Colonic mucosa (tissue), 4 donors: ENCODE data around the gene DZIP1L. TPM values are rescaled to one million over a fixed set of nuclear protein-coding genes. Genes with fewer than 3 reads are reported as not detected.

Experiments used
- DNase-seq: peaks from one replicate; pipeline ENCODE4 v3.0.0-alpha.2; 2020
- H3K27ac ChIP-seq: fragments of 200-600 bp; one replicate; pipeline ENCODE4 v1.8.0; 2021
- H3K27me3 ChIP-seq: fragments of 200-600 bp; one replicate; pipeline ENCODE4 v1.8.0; 2021
- H3K36me3 ChIP-seq: fragments of 200-600 bp; one replicate; pipeline ENCODE4 v1.8.0; 2021
- H3K4me1 ChIP-seq: fragments of 200-600 bp; one replicate; pipeline ENCODE4 v1.8.0; 2021; ENCODE audit warnings: mild to moderate bottlenecking
- H3K4me3 ChIP-seq: fragments of 200-600 bp; one replicate; pipeline ENCODE4 v1.8.0; 2021
- H3K9ac ChIP-seq, 2 donors: one replicate each; pipeline ENCODE4 v1.7.0; 2013; ENCODE audit warnings: control low read depth in 2 of 2, low read depth in 2 of 2, low read length in 2 of 2
- H3K9me3 ChIP-seq: fragments of 200-600 bp; one replicate; pipeline ENCODE4 v1.8.0; 2021
- intact Hi-C: fragments of 100-400 bp; cut with DNase I; formaldehyde crosslinking; loops from one replicate; pipeline ENCODE4 v1.14.1; 2022
- total RNA-seq, 2 donors: library from RNA; stranded (reverse); fragmentation: NEBNext Ultra II Directional in 1 of 2; extraction: Animal tissue kit (Norgen Biotek cat#: 25700) in 1 of 2; gene quantifications; one replicate each; pipeline ENCODE4 v1.2.1, GENCODE V29; 2021
- TF ChIP-seq, protein P1 (sequence below): fragments of 200-600 bp; IDR thresholded peaks from one replicate; pipeline ENCODE4 v1.8.0; 2022; ENCODE audit warnings: antibody characterized with exemption, mild to moderate bottlenecking
- donor health status: healthy.
- donor health status: DM: no; HTN: no; CAD: no.
- donor health status: DM: no; HTN: no; CAD: no.

The DZIP1L gene
- total RNA-seq, 2 donors from 2014 or later = 0.69 to 0.89 TPM

DNA sequence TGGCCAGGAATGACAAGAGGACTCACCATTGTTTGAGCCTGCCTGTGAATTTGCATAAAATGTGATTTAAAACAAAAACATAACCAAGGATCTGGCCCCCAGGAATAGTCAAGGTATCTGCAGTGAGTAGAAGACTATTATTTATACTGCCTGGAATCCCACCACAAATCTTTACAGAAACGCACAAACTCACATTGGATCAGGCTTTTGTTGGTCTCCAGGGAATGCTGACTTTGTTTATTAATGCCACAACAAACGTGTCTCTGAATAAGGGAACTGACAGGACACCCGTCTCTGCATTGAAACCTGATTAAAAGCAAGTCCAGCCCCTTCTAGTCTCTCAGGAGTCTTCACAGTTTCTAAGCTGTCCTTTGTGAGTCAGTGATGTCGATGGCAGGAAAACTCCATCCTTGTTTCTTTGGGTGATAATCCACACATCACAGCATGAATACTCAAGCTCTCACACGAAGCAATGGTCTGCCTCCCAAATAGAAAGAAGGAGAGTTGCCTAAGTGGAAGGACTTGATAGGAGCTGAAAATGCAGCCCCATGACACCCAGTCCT is 67.7 kb downstream of the DZIP1L start:
- intact Hi-C loops = no loop called here
- TF ChIP-seq, protein P1, sequence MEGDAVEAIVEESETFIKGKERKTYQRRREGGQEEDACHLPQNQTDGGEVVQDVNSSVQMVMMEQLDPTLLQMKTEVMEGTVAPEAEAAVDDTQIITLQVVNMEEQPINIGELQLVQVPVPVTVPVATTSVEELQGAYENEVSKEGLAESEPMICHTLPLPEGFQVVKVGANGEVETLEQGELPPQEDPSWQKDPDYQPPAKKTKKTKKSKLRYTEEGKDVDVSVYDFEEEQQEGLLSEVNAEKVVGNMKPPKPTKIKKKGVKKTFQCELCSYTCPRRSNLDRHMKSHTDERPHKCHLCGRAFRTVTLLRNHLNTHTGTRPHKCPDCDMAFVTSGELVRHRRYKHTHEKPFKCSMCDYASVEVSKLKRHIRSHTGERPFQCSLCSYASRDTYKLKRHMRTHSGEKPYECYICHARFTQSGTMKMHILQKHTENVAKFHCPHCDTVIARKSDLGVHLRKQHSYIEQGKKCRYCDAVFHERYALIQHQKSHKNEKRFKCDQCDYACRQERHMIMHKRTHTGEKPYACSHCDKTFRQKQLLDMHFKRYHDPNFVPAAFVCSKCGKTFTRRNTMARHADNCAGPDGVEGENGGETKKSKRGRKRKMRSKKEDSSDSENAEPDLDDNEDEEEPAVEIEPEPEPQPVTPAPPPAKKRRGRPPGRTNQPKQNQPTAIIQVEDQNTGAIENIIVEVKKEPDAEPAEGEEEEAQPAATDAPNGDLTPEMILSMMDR = no peak
- no peaks in the 10 kb centered on the region for H3K4me1 ChIP-seq

DNA sequence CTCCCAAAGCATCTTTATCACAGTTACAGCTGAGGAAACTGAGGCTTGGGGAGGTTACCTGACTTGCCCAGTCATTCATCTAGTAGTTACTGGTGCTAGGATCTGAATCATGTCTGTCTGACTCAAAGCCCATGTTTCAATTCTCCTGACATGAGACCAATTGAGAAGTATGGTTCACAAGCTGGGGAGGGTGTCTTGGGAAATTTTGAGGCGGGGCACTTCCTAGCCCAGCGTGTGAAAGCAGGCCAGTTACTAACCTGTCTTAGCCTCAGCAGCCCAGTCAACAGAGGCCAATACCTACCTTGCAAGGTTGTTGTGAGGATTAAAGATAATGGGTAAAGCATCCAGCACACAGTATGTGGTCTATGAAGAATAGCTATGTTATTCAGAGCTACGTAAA is 68.5 kb downstream of the DZIP1L start:
- no peaks in the 10 kb centered on the region for H3K36me3 ChIP-seq
- TF ChIP-seq, protein P1 = no peak
- H3K9ac ChIP-seq = no peak overlapping the region
- no peaks in the 10 kb centered on the region for H3K27me3 ChIP-seq
- no peaks in the 10 kb centered on the region for H3K9me3 ChIP-seq
- no peak for DNase-seq
- no peaks in the 10 kb centered on the region for H3K4me1 ChIP-seq
- H3K27ac ChIP-seq = no peak overlapping the region
- H3K4me3 ChIP-seq = no peak overlapping the region
- intact Hi-C loops = no loop called here

More for the DNA sequence above, 67.7 kb downstream of the DZIP1L start:
- no peak overlapping the region for H3K27ac ChIP-seq
- no peak overlapping the region for H3K4me3 ChIP-seq
- H3K9me3 ChIP-seq = no peaks in the 10 kb centered on the region
- no peaks in the 10 kb centered on the region for H3K27me3 ChIP-seq
- H3K9ac ChIP-seq = no peak overlapping the region
- no peak for DNase-seq
- H3K36me3 ChIP-seq = no peaks in the 10 kb centered on the region

DNA sequence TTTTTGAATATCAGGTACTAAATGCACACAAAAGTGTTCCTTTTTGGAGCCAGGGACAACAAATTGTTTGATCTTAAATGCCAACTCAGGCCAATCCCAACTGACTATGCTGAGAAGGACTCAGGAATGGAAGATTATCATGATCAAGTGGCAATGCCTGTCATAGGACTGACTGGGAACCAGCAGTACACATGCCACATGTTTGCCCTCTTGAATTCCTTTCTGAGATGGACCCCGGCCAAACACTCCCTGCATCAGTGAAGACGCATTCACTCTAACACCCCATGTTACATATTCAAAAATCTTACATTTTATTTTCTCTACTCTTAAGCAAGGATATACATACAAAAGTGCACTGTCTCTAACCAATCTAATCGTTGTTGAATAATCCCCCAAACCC is 69.3 kb downstream of the DZIP1L start:
- Histone ChIP-seq H3K36me3 (no peaks in the 10 kb centered on the region), H3K9me3 (no peaks in the 10 kb centered on the region), H3K9ac (no peak overlapping the region), H3K27me3 (no peaks in the 10 kb centered on the region), H3K4me3 (no peak overlapping the region), H3K4me1 (no peaks in the 10 kb centered on the region), H3K27ac (no peak overlapping the region)
- no peak for DNase-seq
- TF ChIP-seq, protein P1 = no peak
- intact Hi-C loops = no loop called here

DNA sequence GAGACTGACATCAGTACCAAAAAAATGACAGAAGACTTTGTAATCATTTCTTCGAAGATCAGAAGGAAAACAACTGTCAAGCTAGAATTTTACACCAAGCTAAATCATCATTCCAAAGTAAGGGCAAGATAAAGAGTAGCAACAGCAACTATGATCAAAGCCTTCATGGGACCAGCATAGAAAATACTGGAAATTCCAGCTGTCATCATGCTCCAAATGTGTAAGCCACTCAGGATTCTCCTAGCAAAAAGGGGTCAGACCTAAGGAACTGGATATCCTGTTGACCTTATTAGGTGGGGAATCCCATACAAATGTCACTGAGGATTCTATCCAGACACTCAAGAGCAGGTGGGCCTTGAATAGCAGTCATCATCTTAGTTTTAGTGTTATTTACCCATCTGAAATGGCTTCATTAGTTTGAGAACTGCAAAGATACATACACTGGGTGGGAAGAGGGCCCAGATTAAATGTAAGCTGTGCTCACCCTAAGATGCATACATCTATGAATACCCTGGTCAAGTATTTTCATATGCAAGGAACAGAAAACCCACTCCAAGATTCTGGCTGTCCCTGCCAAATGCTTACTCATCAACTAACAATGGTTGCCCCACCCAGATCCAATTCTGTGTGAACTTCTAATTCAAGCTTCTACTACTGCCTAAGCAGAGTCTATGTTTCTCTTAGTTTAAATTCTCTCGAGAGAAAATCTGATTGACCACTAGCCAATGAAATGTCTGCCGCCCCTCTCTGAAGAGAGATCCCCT is 72.0 kb downstream of the DZIP1L start:
- H3K9me3 ChIP-seq = no peaks in the 10 kb centered on the region
- no peaks in the 10 kb centered on the region for H3K36me3 ChIP-seq
- no peaks in the 10 kb centered on the region for H3K4me1 ChIP-seq
- no peak for DNase-seq
- H3K27ac ChIP-seq = no peak overlapping the region
- H3K4me3 ChIP-seq = no peak overlapping the region
- intact Hi-C loops = no loop called here
- H3K27me3 ChIP-seq = no peaks in the 10 kb centered on the region
- TF ChIP-seq, protein P1 = no peak
- H3K9ac ChIP-seq = no peak overlapping the region

DNA sequence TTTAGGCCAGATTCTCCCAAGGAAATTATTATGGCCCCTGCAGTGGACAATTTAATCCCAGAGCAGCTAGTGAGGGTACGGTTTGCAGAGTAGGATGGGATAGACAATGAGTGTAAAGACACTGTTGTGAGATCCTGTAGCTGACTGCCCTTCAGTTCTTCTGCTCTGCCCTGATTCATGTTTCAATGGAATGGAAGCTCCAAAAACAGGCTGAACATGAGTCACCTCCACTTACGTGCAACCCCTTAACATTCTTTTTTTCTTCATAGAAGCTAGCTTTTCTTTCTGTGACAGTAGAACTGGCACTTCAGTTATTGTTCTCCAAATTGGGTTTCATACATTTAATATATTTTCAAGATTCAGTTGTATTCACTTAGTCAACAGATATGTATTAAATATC is 73.4 kb downstream of the DZIP1L start:
- TF ChIP-seq, protein P1 = no peak
- no peak for DNase-seq
- intact Hi-C loops = no loop called here
- Histone ChIP-seq H3K27me3 (no peaks in the 10 kb centered on the region), H3K9me3 (no peaks in the 10 kb centered on the region), H3K27ac (no peak overlapping the region), H3K36me3 (no peaks in the 10 kb centered on the region), H3K4me3 (no peak overlapping the region), H3K4me1 (no peaks in the 10 kb centered on the region), H3K9ac (no peak overlapping the region)
